ENCODE data around the gene ATXN7L1.
"Not testable (repeated sequence)": the region's sequence is repeated elsewhere in the genome, so short reads cannot be mapped to it uniquely, and the experiment has no call there.

Gene ATXN7L1

DNA sequence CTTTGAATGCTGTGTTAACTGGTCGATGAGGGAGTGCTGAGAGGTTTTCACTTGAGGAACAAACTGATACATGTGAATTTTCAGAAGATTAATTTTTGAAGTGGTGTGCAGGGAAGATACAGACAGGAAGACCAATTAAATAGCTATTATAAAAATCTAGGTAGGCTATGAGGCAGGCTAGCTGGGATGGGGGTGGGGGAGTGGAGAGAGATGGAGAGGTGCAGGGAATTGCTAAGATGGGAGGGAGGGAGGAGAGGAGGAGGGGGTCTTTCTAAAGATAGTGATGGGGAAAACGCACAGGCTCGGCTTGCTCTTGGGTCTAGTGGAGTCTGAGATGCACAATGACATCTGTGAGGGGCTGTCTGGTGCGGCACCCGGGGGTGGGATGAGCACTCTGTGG lies 15.2 kb downstream of the ATXN7L1 start:
- DNase-seq (ENCODE audit: low read depth) = no peak

DNA sequence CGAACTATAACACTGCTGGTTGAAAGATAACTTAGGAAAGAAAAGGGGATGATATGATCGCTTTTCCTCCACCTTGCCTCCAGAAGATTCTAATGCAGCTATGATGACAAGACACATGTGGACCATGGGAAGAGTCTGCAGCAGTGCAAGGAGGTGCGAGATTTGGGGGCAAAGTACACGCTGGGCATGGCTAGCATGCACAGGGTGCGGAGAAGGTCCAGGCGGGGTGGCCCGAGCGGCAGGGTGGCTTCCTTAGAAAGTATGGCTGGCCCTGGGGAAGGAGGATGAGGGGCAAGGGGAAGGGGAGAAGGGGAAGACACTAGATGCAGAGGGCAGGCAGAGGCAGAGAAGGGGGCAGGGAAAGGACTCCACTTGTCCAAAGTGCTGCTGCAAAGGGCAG lies 15.6 kb downstream of the ATXN7L1 start:
- no peak for DNase-seq (ENCODE audit: low read depth)

DNA sequence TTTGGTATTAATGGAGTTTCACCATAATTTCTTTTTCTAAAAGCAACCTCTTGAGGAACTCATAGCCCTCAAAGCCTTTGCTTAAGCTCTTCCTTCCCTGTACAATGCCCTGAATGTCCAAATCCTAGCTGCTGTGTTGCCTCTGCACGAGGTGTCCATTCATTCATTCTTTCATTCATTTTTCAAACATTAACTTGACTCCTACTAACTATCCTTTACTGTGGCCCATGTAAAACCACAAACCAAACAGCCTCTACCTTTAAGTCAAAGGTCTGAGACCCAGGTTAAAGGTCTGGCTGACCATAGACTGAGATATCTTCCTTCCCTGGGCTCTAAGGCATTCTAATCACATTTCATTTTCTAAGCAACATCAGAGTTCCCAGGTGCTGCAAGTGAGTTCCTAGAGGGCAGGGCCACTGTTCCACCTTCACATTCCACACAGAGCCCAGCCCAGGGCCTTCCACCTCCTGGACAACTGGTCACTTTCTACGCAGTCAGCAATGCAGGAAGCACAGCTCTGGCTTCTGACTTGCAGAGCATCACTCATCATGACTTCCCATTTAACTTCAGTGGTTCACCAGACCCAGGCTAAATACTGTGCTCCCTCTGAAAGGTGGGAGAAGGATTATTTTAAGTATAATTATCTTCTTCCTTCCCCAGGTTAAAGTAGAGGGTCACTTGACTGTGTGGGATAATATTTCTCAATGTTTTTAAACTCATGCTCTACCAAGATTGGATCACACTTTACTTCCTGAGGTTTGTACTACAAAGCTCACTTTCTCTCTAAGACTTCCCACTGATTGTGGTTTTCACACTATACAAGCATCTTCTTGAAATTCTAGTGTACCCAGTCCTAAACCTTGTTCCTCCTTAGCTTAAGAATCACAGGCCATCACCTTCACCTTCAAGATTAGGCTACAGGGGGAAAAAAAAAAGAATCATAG lies 19.1 kb downstream of the ATXN7L1 start:
- DNase-seq (ENCODE audit: low read depth) = no peak

DNA sequence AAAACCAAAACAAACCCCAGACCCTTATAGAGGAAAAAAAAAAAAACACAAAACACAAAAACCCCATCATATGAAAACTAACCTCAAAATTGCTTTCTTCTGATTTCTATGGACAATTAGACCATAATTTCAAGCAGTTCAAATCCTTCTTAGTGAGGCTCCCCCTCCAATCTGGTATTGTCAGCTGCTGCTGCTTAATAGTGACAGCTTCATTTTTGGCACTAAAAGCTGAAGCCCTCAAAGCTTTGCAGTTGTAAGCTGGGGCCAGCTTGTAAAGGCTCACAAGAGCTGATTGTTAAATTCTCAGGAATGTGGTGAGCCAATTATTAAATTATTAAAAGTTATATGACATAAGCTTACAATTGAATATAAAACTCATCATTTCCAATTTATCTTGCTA lies 21.9 kb downstream of the ATXN7L1 start:
- DNase-seq (ENCODE audit: low read depth) = no peak

DNA sequence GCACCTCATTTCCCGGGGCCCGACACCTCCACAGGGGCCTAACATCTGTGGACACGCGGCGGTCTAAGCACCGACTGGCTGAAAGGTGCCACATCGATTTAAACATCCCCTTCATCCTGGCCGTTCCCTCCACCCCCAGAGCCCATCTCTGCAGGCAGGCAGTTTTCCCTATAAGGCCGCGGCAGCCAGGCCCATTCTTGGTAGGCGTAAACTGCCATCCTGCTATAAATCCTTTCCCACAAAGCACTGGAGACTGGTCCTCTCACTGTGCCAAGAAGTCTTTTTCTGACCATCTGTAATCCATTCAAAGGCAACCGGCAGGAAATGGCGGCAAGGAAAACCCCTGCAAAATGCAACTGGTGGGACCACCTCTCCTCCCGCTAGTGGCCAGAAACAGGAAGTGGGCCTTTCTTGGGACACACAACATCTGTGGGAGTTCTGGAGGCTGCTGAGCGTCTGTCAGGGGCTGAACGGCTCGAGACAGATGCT lies 22.4 kb downstream of the ATXN7L1 start:
- DNase-seq (ENCODE audit: low read depth) = no peak

DNA sequence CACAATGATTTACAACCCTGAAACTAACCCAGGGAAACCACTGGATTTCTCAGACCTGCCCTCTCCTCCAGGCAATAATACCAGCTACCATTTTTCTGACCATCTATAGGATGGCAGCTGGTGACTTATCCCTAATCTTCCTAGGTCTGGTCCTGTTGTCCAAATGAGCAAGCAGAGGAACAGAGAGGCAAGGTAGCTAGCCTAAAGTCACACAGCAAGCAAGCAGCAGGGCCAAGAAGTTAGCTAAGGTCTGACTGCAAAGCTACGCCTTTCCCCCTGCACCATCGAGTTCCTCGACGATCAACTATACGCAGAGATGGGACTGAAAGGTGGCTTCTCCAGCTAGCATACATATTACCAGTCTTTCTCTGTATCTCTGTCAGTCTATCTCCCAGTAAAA lies 25.3 kb downstream of the ATXN7L1 start:
- DNase-seq (ENCODE audit: low read depth) = no peak

DNA sequence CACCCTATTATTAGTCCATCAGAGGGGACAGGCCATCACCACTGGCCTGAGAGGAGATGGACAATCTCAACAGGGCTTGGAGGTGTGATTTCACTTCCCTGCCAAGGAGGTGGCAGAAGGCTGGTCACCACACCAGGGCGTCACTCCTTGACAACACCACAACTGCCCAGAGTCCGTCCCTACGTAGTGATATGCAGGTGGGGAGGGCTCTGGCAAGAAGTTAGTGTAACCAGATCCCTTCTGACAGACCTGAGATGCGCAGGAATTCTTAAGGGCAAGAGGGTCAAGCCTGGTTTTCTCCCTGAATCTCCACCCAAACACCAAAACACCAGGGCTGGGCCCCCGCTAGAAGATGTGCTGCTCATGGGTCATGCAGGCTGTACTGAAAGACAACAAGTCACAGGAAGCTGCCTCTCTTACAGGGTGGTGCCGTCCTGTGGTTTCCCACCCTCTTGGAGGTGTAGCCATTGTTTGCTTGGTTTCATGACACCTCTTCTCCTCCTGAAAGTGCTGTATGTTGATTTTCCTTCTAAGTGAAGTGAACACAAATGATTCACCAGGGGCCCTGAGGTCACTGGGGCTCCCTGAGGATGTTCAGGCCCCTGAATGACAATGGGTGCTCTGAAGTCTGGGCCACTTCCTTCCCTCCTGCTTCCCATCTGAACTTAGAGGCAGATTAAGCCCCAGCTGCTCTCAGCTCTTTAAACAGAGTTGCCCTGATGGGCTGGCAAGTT lies 27.1 kb downstream of the ATXN7L1 start:
- DNase-seq (ENCODE audit: low read depth) = no peak

DNA sequence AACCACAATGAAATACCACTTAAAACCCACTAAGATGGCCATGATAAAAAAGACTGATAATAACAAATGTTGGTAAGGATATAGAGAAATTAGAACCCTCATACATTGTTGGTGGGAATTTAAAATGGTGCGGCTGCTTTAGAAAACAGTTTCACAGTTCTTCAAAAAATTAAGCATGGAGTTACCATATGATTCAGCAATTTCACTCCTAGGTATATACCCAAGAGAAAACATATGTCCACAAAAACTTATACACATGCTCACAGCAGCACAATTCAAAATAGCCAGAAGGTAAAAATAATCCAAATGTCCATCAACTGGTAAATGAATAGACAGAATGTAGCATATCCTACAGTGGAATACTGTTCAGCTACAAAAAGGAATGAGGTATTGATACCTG lies 30.0 kb downstream of the ATXN7L1 start:
- DNase-seq (ENCODE audit: low read depth) = no peak

DNA sequence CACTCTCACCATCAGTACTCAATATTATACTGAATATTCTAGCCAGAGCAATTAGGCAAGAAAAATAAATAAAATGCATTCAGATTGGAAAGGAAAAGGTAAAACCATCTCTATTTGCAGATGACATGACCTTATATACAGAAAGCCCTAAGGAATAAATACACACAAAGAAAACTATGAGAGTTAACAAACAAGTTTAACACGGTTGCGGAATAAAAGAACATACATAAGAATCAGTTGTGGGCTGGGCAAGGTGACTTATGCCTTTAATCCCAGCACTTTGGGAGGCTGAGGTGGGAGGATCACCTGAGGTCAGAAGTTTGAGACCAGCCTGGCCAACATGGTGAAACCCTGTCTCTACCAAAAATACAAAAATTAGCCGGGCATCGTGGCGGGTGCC lies 31.7 kb downstream of the ATXN7L1 start:
- DNase-seq (ENCODE audit: low read depth) = not testable (repeated sequence)

DNA sequence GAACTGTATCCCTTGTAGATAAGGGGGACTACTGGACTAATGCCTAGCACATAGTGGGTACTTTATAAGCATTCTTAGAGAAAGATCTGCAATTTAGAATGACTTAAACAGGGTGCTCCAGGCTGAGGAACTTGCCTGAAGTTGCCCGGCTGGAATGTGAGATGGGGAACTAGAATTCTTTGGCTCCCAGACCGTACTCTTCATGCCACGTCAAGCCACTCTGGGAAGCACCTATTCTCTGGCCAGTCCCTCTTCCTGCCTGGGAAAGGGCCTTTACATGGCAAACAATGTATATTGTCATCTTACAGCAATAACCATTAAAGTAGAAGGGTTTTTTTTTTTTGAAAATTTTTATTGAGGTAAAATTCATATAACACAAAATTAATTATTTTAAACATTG lies 34.5 kb downstream of the ATXN7L1 start:
- DNase-seq (ENCODE audit: low read depth) = no peak

DNA sequence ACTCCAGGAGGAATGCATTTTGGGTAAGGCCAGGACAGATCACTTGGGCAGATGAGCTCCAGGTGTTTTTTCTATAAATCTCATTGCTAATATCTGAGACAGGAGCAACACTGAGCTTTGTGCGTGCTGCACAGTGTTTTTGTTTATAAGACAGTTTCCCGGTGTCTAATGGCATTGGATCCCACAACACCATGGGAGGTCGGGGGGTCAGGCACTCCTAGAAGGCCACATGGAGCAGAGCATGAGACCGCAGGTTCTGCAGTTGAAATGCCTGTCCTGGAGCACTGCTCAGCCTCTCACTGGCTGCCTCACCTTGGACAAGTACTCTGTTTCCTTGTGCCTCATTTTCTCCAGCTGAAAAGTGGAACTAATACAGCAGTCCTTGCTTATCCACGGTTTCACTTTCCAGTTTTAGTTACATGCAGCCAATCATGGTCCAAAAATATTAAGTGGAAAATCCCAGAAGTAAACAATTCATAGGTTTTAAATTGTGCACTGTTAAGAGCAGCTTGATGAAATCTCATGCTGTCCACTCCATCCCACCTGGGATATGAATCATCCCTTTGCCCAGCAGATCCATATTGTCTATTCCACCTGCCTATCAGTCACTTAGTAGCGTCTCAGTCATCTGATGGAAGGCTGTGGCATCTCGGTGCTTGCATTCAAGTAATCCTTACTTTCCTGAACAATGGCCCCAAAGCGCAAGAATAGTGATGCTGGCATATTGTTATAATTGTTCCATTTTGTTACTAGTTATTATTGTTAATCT lies 35.2 kb downstream of the ATXN7L1 start:
- DNase-seq (ENCODE audit: low read depth) = no peak

DNA sequence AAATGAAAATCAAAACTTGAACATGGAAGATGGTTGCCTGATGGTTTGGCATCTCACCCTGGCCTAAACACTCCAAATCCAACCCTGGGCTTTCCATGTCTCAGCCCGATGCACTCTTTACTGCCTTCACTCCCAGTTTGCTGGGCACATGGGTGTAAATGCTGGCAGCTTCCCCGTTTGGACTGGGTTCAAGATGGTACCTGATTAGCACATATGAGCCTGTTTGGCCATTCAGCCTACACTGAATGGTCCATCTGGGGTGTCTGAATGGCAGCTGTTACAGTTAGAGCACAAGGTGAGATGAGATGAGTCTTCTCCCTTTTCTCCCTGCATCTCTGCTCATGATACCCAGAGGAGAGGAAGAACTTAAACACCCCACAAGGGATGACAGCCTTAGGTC lies 37.1 kb downstream of the ATXN7L1 start:
- no peak for DNase-seq (ENCODE audit: low read depth)

DNA sequence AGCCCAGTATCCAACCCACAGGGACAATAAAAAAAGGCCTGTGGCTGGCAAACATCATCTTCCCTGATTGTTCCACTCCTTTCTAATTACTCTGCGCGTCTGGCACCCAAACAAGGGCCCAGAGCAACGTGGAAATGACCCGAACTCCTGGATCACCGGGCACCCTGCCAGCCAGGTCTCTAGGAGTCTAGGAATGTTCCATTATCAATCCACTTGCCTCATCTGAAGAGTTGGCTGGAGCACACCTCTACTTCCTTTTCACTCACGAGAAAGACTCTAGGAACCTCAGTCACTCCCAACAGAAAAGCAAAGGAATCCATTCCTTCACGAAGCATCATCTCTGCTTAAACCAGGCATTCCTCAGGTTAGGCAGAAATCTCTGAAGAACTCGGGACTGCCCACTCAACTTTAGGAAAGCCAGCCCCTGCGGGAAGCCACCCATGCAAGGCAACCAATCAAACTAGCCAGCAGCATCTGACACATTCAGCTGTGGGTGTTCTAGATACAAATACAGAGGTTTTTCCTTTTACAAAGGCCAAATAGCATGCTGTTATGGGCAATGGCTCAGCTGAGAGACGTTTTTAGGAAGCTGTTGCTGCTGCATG lies 37.7 kb downstream of the ATXN7L1 start:
- DNase-seq (ENCODE audit: low read depth) = peak; percentile 32

DNA sequence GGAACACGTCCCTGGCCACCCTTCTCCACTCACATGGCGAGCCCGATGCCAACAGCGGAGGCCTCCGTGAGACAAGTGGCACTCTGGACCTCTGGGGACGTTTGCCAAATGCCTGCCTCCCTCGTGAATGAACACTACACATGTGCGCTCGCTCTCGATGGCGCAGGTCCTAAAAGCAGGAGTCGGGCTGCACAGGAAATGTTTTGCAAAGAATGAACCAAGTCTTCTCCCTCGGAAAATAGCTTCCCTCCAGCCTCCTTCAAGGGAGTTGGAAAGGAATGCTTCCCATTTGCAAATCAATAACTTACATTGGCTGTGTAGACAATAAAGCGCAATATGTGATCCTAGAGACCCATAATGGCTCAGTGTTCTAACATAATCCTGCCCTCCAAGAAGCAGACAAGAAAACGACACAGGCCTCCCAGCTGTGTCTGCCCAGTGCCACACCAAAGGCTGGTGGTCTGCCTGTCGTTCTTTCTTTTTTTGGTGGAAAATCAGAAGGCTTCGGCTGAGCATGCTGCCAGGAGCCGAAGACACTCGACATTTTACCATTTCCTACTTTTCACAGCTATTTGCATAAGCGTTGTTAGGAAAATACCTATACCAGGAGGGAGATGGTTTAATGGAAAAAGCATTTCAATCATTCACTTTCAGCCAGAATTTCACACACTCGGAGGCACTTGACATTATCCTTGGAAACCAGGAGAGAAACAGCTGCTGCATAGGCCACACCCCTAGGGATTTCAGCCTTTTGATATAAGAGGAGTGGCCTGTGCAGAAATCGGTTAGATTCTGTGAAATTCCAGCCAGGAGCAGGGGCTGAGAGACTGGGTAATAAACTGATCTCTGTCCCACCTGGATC lies 38.4 kb downstream of the ATXN7L1 start:
- no peak for DNase-seq (ENCODE audit: low read depth)

DNA sequence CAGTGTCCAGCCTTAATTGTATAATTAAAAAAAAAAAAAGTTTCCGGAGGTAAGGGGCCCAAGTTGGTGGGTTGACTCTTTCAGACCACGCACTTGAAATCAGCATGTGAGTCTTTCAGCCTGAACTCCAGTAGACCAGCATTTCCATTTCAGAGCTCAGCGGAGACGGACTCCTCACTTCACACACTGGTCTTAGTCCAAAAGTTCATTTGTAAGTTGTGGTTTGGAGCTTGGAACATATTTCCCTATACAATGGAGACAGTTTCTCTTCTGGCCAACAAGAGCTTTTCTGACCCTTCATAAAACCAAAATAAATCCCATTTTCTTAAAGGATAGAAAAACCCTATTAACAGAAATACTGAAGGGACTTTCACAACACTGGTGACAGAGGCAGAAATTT lies 41.0 kb downstream of the ATXN7L1 start:
- no peak for DNase-seq (ENCODE audit: low read depth)

DNA sequence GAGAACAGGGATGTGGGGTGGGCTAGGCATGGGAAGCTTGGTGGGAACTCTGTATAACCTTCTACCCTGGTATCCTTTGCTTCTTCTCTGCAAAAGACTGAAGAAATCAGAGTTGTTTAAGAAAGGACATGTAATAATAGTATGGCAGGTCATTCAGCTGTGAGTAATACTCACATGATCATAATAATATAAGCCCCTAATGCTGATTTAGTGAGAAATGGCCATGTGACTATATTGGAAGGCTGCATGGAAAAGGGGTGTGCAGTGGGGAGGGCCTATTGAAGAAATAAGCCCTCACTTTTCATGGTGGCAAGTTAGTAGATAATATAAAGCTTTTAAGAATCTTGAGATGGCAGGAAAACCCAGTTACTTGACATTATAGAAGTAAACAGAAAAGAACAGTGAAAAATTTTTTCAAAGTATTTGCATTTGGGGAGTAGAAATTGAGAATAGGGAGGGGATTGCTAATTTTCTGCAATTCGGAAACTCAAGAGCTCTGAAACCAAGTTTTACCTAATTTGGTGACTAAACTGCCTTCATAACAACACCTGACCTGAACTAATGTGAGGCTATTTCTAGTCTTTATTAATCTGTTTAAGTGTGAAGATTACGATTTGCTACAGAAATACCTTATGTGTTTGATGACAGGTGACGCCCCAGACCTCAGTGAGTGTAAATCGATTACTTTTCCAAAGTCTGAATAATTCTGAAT lies 44.4 kb downstream of the ATXN7L1 start:
- no peak for DNase-seq (ENCODE audit: low read depth)

DNA sequence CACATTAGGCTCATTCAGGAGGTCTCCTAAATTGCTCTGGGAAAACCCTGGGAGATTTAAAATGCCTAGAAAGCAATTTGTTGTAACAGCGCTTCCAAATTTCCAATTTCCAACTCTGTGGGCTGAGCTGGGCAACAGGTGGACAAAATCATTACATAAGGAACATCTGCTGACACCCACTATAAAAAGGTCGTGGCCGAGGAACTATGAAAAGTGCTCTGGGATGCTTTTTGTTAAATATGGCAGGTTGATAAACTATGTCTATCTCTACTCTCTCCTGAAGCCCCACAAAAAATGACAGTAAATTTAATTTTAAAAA lies 45.1 kb downstream of the ATXN7L1 start:
- no peak for DNase-seq (ENCODE audit: low read depth)

DNA sequence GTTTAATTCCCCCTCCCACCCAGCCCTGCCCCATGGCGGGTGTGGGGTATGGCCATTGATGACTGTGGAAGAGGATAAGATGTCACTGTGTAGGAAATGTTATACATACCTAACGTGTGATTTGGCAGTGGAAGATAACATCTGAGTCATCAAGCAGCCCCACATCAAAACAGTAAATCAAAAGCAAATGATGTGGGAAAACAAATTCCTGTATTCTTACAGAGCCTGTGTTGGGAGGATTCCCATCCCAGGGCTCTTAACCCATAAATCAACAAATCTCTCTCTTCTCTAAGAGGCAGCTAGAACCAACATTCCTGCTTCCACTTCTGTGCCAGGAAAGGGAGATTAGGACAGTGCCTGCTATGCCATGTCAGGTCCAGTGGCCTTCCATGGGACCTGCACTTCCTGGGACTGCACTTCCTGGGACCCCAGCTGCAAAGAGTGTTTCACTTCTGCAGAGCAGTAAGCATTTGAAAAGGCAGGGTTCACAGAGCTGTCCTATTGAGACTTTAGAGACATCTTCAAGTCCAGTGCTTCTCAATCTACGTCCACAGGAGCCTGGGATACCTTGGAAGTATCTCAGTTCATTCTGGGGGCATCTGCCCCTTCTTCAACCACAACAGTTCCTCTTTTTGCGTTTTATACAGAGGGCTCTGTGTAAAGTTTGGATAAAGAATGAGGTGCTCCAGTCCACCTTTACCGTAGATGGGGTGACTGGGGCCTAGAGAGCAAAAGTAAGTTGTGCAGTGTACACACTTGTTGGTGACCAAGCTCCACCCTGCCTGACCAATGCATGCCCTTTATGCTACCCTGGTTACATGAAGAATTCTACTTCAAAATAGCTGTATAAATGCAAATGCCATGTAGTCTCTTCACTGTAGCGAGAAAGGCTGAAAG lies 45.7 kb downstream of the ATXN7L1 start:
- DNase-seq (ENCODE audit: low read depth) = peak; percentile 98

DNA sequence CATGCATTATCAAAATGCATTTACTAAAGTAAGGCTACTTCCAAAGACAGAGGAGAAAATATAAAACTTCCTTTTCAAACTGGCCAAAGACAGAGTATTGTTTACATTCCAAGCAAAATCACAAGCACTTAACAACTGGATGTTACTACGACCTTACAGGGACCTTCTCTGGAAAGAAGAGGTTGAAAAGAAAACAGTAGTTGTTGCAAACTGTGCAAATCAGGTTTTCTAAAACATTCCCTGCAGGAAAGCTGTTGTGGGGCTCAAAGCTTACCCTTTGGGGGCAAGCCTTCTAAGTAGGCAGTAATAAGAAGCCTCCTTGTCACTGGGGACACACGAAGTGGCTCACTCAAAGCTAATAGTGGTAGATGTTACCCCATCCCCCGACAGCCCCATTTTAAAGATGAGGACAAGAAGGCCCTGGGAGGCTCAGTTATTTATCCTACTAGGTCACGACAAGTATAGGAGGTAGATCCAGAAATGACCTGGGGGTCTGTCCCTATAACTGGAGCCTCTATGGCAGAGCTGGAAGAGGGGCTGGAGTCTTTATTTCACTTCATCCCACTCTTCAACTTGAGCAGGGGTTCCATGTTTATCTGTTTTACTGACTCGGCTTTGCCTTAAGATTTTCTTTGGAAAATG lies 46.6 kb downstream of the ATXN7L1 start:
- no peak for DNase-seq (ENCODE audit: low read depth)
